ENCODE results near the gene CDK2AP2. TPM values are rescaled to one million over a fixed set of nuclear protein-coding genes. Genes with fewer than 3 reads are reported as not detected.

The CDK2AP2 gene
- total RNA-seq, 1 experiment from 2014 or later, result 91.5 TPM

DNA sequence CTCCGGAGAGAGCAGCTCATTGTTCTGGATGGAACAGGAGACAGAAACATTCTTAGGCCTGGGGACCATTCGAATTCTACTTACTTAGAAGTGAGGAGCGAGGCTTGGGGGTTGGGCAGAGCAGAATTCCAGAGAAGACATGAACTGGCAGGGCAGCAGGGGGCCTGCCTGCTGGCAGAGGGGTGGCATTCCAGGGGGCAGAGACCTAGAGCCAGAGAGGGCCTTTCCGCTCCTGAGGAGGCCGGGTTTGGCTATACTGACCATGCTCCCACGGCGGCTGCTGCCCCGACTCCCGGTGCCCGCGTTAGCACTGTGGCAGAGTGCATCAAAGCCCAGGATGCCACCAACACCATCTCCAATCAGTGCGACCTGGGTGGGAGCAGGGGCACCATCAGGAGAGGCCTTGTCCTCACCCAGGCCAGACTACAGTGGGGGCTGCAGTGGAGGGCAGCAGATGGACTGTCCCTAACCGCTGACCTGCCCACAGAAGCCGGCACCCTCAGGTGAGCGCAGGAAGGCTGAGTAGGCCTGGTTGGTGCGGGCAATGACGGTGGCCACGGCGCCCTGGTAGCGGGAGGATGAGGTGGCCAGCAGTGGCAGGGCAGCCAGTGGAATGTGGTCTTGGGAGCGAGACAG is 10.2 kb downstream of the CDK2AP2 start:
- H2AFZ ChIP-seq (ENCODE audit: low read length), result no peak overlapping the region
- no peaks in the 10 kb centered on the region for H3K9me3 ChIP-seq (ENCODE audit: low read length)
- no peak overlapping the region for H3K4me2 ChIP-seq (ENCODE audit: low read depth, low read length, poor library complexity, severe bottlenecking)
- peaks cover 9% of the 10 kb centered on the region; the same call in 1 of the 2 replicates for H4K20me1 ChIP-seq (ENCODE audit: insufficient read depth, low read depth, low read length)
- H3K9ac ChIP-seq (ENCODE audit: low read length), result no peak overlapping the region
- peaks cover 8% of the 10 kb centered on the region for H3K79me2 ChIP-seq (ENCODE audit: low read length)
- H3K4me1 ChIP-seq (ENCODE audit: low read length), result no peaks in the 10 kb centered on the region
- H3K27me3 ChIP-seq (ENCODE audit: low read length), result no peaks in the 10 kb centered on the region
- no peak overlapping the region for H3K4me3 ChIP-seq (ENCODE audit: low read length)
- H3K27ac ChIP-seq (ENCODE audit: low read length), result no peak overlapping the region
- H3K9me2 ChIP-seq (replicated peaks; ENCODE audit: insufficient read depth, low read length), result no peaks in the 10 kb centered on the region
- DNase-seq, result no peak
- H3K36me3 ChIP-seq (ENCODE audit: insufficient read depth, low read length), result peaks cover 27% of the 10 kb centered on the region

DNA sequence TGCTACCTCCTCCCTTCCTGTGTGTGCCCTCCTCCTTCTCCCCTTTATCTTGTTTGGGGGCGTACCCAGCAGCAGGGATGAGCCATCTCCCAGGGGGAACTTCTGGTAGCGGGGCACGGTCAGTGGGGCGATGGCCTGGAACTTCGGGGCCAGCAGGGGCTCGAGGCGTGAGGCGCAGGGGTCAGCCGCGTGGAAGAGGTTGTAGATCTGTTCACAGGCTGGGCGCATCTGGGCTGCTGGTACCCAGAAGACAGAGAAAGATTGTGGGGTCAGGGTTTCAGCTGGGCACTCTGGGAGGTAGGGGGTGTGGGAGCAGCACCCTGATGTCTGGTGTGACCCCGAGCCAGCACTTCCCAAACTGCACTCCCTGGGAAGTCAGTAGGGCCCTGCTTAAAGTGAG is 11.8 kb downstream of the CDK2AP2 start:
- DNase-seq, result no peak
- Histone ChIP-seq H3K4me2 (ENCODE audit: low read depth, low read length, poor library complexity, severe bottlenecking) (no peak overlapping the region), H3K9me3 (ENCODE audit: low read length) (no peaks in the 10 kb centered on the region), H3K9ac (ENCODE audit: low read length) (no peak overlapping the region), H3K36me3 (ENCODE audit: insufficient read depth, low read length) (peaks cover 23% of the 10 kb centered on the region), H3K4me1 (ENCODE audit: low read length) (no peaks in the 10 kb centered on the region), H3K9me2 (replicated peaks; ENCODE audit: insufficient read depth, low read length) (no peaks in the 10 kb centered on the region), H2AFZ (ENCODE audit: low read length) (no peak overlapping the region), H3K79me2 (ENCODE audit: low read length) (peaks cover 2% of the 10 kb centered on the region; the same call in 1 of the 2 replicates), H3K27ac (ENCODE audit: low read length) (no peak overlapping the region), H4K20me1 (ENCODE audit: insufficient read depth, low read depth, low read length) (peaks cover 9% of the 10 kb centered on the region; the same call in 1 of the 2 replicates), H3K27me3 (ENCODE audit: low read length) (no peaks in the 10 kb centered on the region), H3K4me3 (ENCODE audit: low read length) (no peak overlapping the region)

DNA sequence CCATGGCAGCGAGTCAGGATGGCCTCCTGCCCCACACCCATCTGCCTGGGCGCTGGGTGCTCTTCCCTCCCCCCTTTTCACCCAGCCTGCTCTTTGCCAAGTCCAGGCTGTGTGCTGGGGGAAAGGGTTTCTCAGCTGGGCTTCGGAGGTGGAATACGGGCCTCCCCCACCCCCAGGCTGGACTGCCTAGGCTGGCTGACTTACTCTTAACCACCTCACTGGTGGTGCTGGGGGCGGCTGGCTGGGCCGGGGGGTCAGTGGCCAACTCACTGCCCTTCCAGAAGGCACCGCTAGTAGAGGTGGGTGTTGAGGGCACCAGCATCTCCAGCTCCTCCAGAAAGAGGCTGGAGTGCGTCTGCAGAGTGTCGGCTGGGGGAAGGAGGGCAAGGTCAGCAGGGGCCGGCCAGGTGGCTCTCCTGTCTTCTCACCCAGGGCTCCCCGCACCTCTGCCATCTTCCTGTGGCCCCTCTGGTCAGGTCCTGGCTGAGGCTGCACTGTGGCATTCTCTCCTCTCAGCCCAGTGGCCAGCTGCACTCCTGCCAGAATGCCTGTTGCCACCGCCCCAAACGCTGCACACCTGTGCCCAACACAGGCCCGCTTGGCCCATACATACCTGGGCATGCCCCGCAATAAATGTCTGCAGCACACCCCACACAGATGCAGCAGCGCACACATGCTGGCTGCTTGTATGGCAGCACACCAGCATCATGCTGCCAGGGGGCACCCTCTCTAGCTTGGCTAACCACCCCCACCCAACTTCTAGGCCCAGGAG is 12.5 kb downstream of the CDK2AP2 start:
- no peak for DNase-seq

DNA sequence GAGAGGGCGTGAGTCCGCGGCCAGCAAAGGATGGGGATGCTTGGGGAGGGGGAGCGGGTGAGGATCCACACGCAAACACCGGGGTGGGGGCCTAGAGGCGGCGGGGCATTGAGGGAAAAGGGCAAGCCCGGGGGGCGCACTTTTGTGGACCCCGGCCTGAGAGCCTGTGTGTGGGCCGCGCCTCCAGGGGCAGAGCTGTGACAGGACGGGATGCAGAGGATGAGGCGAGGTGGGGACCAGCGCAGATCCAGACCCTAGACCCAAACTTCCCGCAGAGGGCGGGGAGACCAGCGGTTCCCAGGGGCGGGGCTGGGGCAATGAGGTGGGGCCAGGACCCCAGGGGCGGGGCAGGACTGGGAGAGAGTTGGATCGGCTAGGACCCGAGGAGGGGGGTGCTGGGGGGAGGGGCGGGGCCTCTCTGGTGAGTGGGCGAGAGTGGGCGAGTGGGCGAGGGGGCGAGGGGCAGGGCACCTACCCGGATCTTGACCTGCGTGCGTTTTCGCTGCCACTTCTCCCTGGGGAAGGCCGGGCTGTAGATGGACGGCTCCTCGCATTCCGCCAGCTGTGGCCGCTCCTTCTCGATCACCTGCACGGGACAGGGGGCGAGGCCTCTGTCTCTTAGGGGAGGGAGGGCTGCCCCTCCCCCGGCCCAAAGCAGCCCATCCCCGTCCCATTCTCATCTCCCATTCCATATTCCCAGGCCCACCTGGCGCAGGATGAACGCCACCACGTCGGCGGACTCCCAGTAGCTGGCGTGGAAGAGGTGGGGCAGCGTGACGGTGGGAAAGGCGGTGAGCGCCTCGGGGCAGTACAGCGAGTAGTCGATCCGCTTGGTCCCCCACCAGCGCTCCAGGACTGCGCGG is 13.4 kb downstream of the CDK2AP2 start:
- H3K27me3 ChIP-seq (ENCODE audit: low read length), result no peaks in the 10 kb centered on the region
- H3K79me2 ChIP-seq (ENCODE audit: low read length), result no peaks in the 10 kb centered on the region
- peaks cover 7% of the 10 kb centered on the region for H3K4me1 ChIP-seq (ENCODE audit: low read length)
- H2AFZ ChIP-seq (ENCODE audit: low read length), result no peak overlapping the region
- peaks cover 15% of the 10 kb centered on the region; the same call in 1 of the 2 replicates for H3K36me3 ChIP-seq (ENCODE audit: insufficient read depth, low read length)
- H3K9me2 ChIP-seq (replicated peaks; ENCODE audit: insufficient read depth, low read length), result no peaks in the 10 kb centered on the region
- DNase-seq, result peak; percentile 42
- H3K9ac ChIP-seq (ENCODE audit: low read length), result no peak overlapping the region
- H4K20me1 ChIP-seq (ENCODE audit: insufficient read depth, low read depth, low read length), result no peaks in the 10 kb centered on the region
- H3K9me3 ChIP-seq (ENCODE audit: low read length), result no peaks in the 10 kb centered on the region
- no peak overlapping the region for H3K27ac ChIP-seq (ENCODE audit: low read length)
- H3K4me2 ChIP-seq (ENCODE audit: low read depth, low read length, poor library complexity, severe bottlenecking), result no peak overlapping the region
- no peak overlapping the region for H3K4me3 ChIP-seq (ENCODE audit: low read length)

More for the DNA sequence above, 12.5 kb downstream of the CDK2AP2 start:
- H3K27ac ChIP-seq (ENCODE audit: low read length), result no peak overlapping the region
- H2AFZ ChIP-seq (ENCODE audit: low read length), result no peak overlapping the region
- H4K20me1 ChIP-seq (ENCODE audit: insufficient read depth, low read depth, low read length), result 0 out of 2 replicates have a peak, but pooled peaks cover 2% of the 10 kb centered on the region
- H3K4me2 ChIP-seq (ENCODE audit: low read depth, low read length, poor library complexity, severe bottlenecking), result no peak overlapping the region
- H3K9me2 ChIP-seq (replicated peaks; ENCODE audit: insufficient read depth, low read length), result no peaks in the 10 kb centered on the region
- no peak overlapping the region for H3K4me3 ChIP-seq (ENCODE audit: low read length)
- no peaks in the 10 kb centered on the region for H3K79me2 ChIP-seq (ENCODE audit: low read length)
- peaks cover 16% of the 10 kb centered on the region; the same call in 1 of the 2 replicates for H3K36me3 ChIP-seq (ENCODE audit: insufficient read depth, low read length)
- H3K4me1 ChIP-seq (ENCODE audit: low read length), result peaks cover 7% of the 10 kb centered on the region
- no peaks in the 10 kb centered on the region for H3K27me3 ChIP-seq (ENCODE audit: low read length)
- H3K9me3 ChIP-seq (ENCODE audit: low read length), result no peaks in the 10 kb centered on the region
- no peak overlapping the region for H3K9ac ChIP-seq (ENCODE audit: low read length)

DNA sequence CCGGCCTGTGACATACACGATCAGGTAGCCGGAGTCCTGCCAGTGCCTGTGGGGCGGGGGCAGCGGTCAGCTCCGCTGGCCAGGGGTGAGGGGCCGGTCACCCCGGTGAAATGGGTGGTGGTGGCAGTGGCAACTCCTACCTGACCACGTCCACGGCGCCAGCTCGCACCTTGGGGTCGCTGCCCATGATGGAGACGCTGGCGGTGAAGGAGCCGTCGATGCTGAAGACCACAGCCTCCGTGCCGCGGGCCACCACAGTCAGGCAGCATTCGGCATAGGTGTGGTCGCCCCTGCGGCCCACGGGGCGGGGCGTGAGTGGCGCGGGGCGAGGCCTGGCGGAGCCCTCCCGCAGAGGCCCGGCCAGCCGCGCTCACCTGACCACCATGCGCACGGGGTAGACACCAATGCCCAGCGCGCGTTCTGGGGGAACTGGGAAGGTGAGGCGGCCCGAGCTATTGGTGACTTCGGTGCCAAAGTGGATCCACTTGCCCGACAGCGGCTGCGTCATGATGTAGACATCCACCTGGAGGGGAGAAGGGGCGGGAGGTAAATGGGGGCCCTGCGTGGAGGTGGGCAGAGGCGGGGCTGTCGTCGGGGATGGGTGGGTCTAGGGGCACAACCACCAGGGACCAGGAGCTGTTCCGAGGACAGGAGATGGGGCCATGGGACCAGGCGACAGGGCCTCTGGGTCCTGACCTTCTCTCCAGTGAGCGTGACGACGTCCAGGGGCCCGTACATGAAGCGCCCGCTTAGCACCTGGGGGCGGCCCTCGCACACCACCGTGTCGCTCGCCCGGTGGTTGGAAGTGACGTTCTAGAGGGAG is 14.2 kb downstream of the CDK2AP2 start:
- Histone ChIP-seq H3K79me2 (ENCODE audit: low read length) (no peaks in the 10 kb centered on the region), H3K4me1 (ENCODE audit: low read length) (peaks cover 11% of the 10 kb centered on the region), H3K9me2 (replicated peaks; ENCODE audit: insufficient read depth, low read length) (no peaks in the 10 kb centered on the region), H3K4me2 (ENCODE audit: low read depth, low read length, poor library complexity, severe bottlenecking) (no peak overlapping the region), H3K36me3 (ENCODE audit: insufficient read depth, low read length) (peaks cover 15% of the 10 kb centered on the region; the same call in 1 of the 2 replicates), H3K9me3 (ENCODE audit: low read length) (no peaks in the 10 kb centered on the region), H3K27ac (ENCODE audit: low read length) (no peak overlapping the region), H3K9ac (ENCODE audit: low read length) (no peak overlapping the region), H3K27me3 (ENCODE audit: low read length) (no peaks in the 10 kb centered on the region), H2AFZ (ENCODE audit: low read length) (no peak overlapping the region), H3K4me3 (ENCODE audit: low read length) (no peak overlapping the region), H4K20me1 (ENCODE audit: insufficient read depth, low read depth, low read length) (no peaks in the 10 kb centered on the region)
- peak; percentile 32 for DNase-seq

DNA sequence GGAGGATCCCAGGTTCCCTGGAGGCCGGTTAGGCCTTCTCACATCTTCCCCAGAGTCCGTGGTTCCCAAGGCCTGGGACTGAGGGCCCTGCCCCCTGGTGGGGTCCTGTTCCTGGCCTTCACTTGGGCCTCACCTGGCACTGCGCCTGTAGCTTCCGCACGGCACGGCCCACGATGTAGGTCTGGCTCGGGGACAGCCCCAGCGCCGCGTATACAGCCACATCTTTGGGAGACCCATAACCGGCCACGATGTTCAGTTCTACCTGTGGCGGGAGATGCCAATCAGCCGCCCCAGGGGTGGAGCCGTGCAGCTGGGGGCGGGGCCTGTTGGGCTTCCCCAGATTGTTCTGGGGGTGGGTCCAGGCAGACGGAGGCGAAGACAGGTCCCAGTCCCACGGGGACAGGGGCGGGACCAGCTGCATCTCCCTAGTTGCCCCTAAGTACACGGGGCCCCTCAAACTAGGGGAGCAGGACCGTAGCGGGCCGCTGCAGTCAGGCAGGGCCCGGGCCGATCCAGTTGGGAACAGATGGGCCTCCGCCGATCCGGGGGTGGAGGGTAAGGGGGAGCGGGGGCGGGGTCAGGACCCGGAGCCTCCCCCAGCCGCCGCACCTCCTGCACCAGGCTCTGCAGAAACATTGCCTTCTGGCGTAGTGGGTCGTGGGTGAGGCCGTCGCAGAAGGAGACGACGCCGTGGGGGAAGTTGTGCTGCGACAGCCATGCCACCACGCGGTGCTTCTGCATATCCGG is 15.0 kb downstream of the CDK2AP2 start:
- Histone ChIP-seq H2AFZ (ENCODE audit: low read length) (no peak overlapping the region), H3K9me2 (replicated peaks; ENCODE audit: insufficient read depth, low read length) (no peaks in the 10 kb centered on the region), H3K36me3 (ENCODE audit: insufficient read depth, low read length) (peaks cover 15% of the 10 kb centered on the region; the same call in 1 of the 2 replicates), H3K4me2 (ENCODE audit: low read depth, low read length, poor library complexity, severe bottlenecking) (no peak overlapping the region), H3K4me1 (ENCODE audit: low read length) (peaks cover 13% of the 10 kb centered on the region), H3K27me3 (ENCODE audit: low read length) (no peaks in the 10 kb centered on the region), H3K27ac (ENCODE audit: low read length) (no peak overlapping the region), H3K79me2 (ENCODE audit: low read length) (no peaks in the 10 kb centered on the region), H4K20me1 (ENCODE audit: insufficient read depth, low read depth, low read length) (no peaks in the 10 kb centered on the region), H3K9me3 (ENCODE audit: low read length) (no peaks in the 10 kb centered on the region), H3K4me3 (ENCODE audit: low read length) (no peak overlapping the region), H3K9ac (ENCODE audit: low read length) (no peak overlapping the region)
- DNase-seq, result peak; percentile 84

DNA sequence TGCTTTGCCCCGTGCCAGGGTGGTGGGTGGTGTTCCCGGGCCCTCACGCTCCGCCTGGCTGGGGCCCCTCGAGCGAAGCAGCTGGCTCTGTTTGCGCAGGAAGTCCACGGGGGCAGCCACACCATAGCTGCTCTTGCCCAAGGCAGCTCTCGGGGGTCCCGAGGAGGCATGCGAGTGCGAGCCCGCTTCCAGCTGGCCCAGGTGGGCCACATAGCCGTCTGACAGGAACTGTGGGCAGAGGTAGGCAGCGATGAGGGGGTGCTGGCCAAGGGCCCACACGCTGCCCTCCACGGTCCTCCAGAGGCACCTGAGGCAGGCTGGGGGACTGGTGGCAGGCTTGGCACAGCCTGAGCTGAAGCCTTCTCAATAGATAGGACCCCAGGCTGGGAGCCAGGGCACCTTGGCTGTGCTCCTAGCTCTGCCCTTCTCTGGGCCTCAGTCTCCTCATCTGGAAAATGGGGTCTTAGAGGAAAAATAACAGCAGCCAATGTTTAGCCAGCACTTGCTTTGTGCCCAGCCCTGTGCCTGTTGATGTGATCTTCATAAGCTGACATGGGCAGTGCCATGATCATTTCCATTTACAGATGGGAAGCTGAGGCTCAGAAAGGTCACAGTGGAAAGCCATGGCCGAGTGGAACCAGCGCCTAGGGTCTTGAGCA is 15.8 kb downstream of the CDK2AP2 start:
- DNase-seq, result peak; percentile 41
- H3K79me2 ChIP-seq (ENCODE audit: low read length), result no peaks in the 10 kb centered on the region
- no peak overlapping the region for H3K27ac ChIP-seq (ENCODE audit: low read length)
- H3K9me3 ChIP-seq (ENCODE audit: low read length), result no peaks in the 10 kb centered on the region
- peaks cover 15% of the 10 kb centered on the region; the same call in 1 of the 2 replicates for H3K36me3 ChIP-seq (ENCODE audit: insufficient read depth, low read length)
- peaks cover 13% of the 10 kb centered on the region for H3K4me1 ChIP-seq (ENCODE audit: low read length)
- no peaks in the 10 kb centered on the region for H4K20me1 ChIP-seq (ENCODE audit: insufficient read depth, low read depth, low read length)
- no peak overlapping the region for H3K4me2 ChIP-seq (ENCODE audit: low read depth, low read length, poor library complexity, severe bottlenecking)
- H3K9me2 ChIP-seq (replicated peaks; ENCODE audit: insufficient read depth, low read length), result no peaks in the 10 kb centered on the region
- no peak overlapping the region for H2AFZ ChIP-seq (ENCODE audit: low read length)
- no peak overlapping the region for H3K9ac ChIP-seq (ENCODE audit: low read length)
- H3K27me3 ChIP-seq (ENCODE audit: low read length), result no peaks in the 10 kb centered on the region
- H3K4me3 ChIP-seq (ENCODE audit: low read length), result no peak overlapping the region

All from Karpas-422 (cell line).